ENCODE measurements around the gene TMEM240.

TMEM240 gene

GRCh38 chr1:1550591-1551432 is 10.4 kb upstream of the TMEM240 start:
- peak; percentile 24; the same call in 1 of the 2 replicates for TF ChIP-seq CTCF (IDR thresholded peaks at IDR 0.05; ENCODE audit: borderline replicate concordance, insufficient read depth, low read depth, low read length)
- no peak overlapping the region for H3K4me3 ChIP-seq (ENCODE audit: low read depth, low read length)

- no peak for TF ChIP-seq CTCF (IDR thresholded peaks at IDR 0.05; ENCODE audit: borderline replicate concordance, insufficient read depth, low read depth, low read length)
- H3K4me3 ChIP-seq (ENCODE audit: low read depth, low read length), result no peak overlapping the region
Observed at GRCh38 chr1:1550087-1550486, 9.7 kb upstream of the TMEM240 start.

DNA sequence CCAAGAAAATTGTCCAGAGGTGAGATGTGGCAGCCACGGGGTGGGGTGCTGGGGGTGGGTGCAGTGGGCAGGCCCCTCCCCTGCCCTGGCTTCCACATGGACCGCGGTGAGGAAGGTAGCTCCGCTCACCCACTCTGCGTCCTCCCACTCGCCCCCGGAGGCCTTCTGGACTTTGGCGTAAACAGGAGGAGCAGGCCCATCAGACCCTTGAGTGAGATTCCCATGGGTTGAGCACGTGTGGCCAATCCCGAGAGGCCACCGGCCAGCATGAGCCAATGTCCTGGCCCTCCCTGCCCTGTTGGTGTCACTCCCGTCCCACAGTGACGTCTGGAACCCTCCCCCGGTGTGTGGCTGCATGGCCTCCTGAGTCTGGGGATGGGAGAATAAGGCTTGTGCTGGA is 8.2 kb upstream of the TMEM240 start:
- TF ChIP-seq CTCF (IDR thresholded peaks at IDR 0.05; ENCODE audit: borderline replicate concordance, insufficient read depth, low read depth, low read length), result no peak
- H3K4me3 ChIP-seq (ENCODE audit: low read depth, low read length), result no peak overlapping the region

DNA sequence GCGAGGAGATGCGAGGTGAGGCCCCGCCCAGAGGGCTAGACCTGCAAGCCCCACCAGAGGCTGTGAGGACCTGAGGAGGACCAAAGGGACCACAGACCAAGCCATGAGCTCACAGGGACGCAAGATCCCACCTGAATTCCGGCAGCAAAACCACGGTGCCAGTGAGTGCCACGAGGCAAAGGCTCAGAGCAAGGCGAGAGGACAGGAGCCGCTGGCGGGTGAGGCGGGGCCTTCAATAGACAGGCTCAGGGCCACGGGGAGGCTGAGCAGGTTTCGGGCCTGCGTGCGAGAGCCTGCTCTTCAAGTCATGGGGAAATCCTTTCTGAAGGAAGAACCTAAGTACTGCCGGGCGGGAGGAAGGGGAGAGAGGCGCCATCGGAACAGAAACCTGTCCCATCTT is 7.1 kb upstream of the TMEM240 start:
- no peak overlapping the region for H3K4me3 ChIP-seq (ENCODE audit: low read depth, low read length)
- no peak for TF ChIP-seq CTCF (IDR thresholded peaks at IDR 0.05; ENCODE audit: borderline replicate concordance, insufficient read depth, low read depth, low read length)

- no peak for TF ChIP-seq CTCF (IDR thresholded peaks at IDR 0.05; ENCODE audit: borderline replicate concordance, insufficient read depth, low read depth, low read length)
- H3K4me3 ChIP-seq (ENCODE audit: low read depth, low read length), result no peak overlapping the region
Observed at GRCh38 chr1:1547011-1547410, 6.6 kb upstream of the TMEM240 start.

DNA sequence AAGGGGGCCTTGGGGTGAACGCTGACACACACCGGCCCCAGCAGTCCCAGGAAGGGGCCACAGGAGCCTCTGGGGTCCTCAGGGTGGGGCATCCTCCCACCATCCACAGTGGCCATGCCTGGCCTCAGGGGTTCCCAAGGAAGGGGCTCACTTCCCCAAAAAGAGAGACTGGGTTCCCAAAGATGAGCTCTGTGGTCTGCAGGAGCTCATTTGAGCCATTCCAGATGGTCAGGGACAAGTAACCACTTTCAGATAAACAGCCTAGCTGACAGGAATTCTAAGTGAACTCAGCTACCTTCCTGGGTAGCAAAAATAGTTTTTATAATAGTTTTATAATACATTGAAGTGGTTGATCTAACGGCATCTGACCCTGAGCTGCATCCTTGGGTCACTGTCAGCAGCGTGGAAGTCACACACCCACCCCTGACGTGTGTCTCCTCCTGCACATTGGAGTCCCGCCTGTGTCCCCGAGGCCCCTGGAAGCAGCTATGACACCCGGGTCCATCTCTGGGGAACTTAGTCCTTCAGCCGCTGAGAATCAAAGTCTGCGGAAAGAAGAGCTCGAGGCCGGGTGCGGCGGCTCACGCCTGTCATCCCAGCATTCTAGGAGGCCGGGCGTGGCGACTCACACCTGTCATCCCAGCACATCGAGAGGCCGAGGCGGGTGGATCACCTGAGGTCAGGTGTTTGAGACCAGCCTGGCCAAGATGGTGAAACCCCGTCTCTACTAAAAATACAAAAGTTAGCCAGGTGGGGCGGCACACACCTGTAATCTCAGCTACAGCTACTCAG is 5.7 kb upstream of the TMEM240 start:
- TF ChIP-seq CTCF (IDR thresholded peaks at IDR 0.05; ENCODE audit: borderline replicate concordance, insufficient read depth, low read depth, low read length), result no peak
- no peak overlapping the region for H3K4me3 ChIP-seq (ENCODE audit: low read depth, low read length)

Measured in GM12875 (cell line).